Mesothelial cell of epicardium (in vitro differentiated cells): ENCODE measurements around the gene C1orf50. TPM values are rescaled to one million over a fixed set of nuclear protein-coding genes. Genes with fewer than 3 reads are reported as not detected.

ENCODE experiments used
- DNase-seq, 2 experiments: peaks; one replicate each; pipeline ENCODE4 v3.0.0; 2021; ENCODE audit warnings: low spot score in 2 of 2; ENCODE audit not compliant: unreplicated experiment in 2 of 2
- H3K27ac Mint-ChIP-seq: 2 replicates; pipeline ENCODE4 v1.8.0; 2021; ENCODE audit warnings: mixed read lengths
- H3K27me3 Mint-ChIP-seq: 2 replicates; pipeline ENCODE4 v1.8.0; 2021; ENCODE audit warnings: low read depth, mixed read lengths
- H3K36me3 Mint-ChIP-seq: 2 replicates; pipeline ENCODE4 v1.8.0; 2021; ENCODE audit warnings: mixed read lengths
- H3K4me1 Mint-ChIP-seq: 2 replicates; pipeline ENCODE4 v1.8.0; 2021; ENCODE audit warnings: mixed read lengths
- H3K4me3 Mint-ChIP-seq: 2 replicates; pipeline ENCODE4 v1.8.0; 2021; ENCODE audit warnings: mild to moderate bottlenecking, moderate library complexity, mixed read lengths
- H3K9me3 Mint-ChIP-seq: 2 replicates; pipeline ENCODE4 v1.8.0; 2021; ENCODE audit warnings: mixed read lengths
- total RNA-seq: library from RNA; stranded (reverse); gene quantifications from 3 replicates; pipeline ENCODE4 v1.2.1, GENCODE V29; 2021
- TF ChIP-seq, protein P1 (sequence below): fragments of 200-600 bp; sonication (generic); IDR thresholded peaks from one replicate; pipeline ENCODE4 v1.5.0; 2021; ENCODE audit warnings: antibody characterized with exemption; ENCODE audit not compliant: unreplicated experiment

Gene C1orf50
- total RNA-seq, 1 donor from 2014 or later, result 10.4 TPM

DNA sequence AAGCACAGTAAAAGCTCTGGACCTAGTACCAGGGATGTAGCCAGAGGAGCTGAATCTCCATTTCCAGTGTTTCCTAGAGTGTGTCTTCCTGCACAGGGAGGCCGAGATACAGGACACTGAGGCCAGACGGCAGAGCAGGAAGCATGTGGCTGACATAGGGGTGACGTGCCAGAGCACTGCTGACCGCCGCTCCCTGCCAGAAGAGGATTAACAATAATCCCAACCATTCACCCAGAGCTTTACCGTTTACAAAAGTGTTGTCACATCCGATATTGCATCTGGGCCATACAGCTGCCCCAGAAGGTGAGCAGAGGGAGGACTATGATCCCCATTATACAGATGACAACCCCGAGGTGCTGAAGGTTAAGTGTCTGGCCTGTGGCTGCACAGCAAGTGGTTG lies 21.2 kb upstream of the C1orf50 start:
- peaks cover 17% of the 10 kb centered on the region for H3K4me1 Mint-ChIP-seq
- TF ChIP-seq, protein P1, sequence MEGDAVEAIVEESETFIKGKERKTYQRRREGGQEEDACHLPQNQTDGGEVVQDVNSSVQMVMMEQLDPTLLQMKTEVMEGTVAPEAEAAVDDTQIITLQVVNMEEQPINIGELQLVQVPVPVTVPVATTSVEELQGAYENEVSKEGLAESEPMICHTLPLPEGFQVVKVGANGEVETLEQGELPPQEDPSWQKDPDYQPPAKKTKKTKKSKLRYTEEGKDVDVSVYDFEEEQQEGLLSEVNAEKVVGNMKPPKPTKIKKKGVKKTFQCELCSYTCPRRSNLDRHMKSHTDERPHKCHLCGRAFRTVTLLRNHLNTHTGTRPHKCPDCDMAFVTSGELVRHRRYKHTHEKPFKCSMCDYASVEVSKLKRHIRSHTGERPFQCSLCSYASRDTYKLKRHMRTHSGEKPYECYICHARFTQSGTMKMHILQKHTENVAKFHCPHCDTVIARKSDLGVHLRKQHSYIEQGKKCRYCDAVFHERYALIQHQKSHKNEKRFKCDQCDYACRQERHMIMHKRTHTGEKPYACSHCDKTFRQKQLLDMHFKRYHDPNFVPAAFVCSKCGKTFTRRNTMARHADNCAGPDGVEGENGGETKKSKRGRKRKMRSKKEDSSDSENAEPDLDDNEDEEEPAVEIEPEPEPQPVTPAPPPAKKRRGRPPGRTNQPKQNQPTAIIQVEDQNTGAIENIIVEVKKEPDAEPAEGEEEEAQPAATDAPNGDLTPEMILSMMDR, result no peak
- peaks cover 37% of the 10 kb centered on the region for H3K36me3 Mint-ChIP-seq

DNA sequence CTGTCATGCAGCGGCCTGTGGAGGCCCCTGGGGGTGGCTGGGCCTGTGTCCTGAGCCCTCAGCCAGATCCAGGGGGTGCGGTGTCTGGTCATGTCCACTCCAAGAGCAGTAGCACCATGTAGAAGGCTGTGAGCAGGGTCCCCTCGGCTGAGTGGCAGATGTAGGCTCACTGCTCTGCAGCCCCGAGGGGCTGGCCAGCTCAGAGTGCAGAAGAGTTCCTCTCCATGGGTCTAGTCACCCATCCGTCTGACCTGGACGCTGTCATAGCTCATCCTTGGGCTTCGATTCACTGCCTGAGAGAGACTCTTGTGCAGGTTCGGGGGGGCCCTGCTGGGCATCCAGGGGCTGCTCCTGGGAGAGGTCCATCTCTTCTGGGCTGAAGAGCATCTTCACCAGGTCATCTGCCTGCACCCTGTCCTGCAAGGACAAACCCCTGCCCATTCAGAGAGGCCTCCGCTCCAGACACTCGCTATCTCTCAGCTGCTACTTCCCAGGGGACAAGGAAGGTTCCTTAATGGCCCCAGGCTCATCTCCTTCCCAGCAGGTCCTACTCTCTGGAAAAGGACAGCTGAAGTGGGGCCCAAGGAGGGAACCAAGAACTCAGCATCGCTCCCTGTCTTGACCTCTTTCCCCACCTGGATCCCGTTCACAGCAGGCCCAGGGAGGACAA lies 20.5 kb upstream of the C1orf50 start:
- Mint-ChIP-seq H3K27me3 (no peaks in the 10 kb centered on the region), H3K9me3 (peaks cover 7% of the 10 kb centered on the region), H3K4me1 (peaks cover 15% of the 10 kb centered on the region), H3K27ac (no peak overlapping the region), H3K4me3 (no peak overlapping the region), H3K36me3 (peaks cover 38% of the 10 kb centered on the region)
- TF ChIP-seq, protein P1, result no peak
- no peak for DNase-seq

More for the DNA sequence above, 21.2 kb upstream of the C1orf50 start:
- no peak for DNase-seq
- Mint-ChIP-seq H3K9me3 (peaks cover 5% of the 10 kb centered on the region), H3K4me3 (no peak overlapping the region), H3K27ac (no peak overlapping the region), H3K27me3 (no peaks in the 10 kb centered on the region)

DNA sequence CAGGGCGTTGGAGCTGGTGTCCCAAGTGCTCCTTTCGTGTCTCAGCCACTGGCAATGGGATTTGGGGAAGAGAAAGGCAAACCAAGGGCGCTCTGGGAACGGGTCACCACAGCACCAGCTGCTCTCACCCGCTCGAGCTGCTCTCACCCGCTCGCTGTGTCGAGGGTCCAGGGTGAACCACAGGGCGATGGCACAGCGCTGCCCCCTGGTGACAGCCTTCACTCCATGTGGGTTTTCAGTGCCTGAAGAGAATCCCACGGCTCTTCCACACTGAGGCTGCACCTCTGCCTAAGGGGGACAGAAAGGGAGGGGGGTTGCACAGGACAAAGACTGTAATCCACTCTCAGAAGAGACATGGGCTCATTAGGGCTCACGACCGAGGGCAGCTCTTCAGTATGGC lies 19.9 kb upstream of the C1orf50 start:
- no peak overlapping the region for H3K4me3 Mint-ChIP-seq
- H3K27ac Mint-ChIP-seq, result no peak overlapping the region
- DNase-seq, result peak in 1 of 2 experiments; percentile 64
- H3K9me3 Mint-ChIP-seq, result peaks cover 12% of the 10 kb centered on the region
- TF ChIP-seq, protein P1, result peak; percentile 44
- H3K4me1 Mint-ChIP-seq, result peaks cover 15% of the 10 kb centered on the region
- H3K36me3 Mint-ChIP-seq, result peaks cover 44% of the 10 kb centered on the region
- no peaks in the 10 kb centered on the region for H3K27me3 Mint-ChIP-seq

DNA sequence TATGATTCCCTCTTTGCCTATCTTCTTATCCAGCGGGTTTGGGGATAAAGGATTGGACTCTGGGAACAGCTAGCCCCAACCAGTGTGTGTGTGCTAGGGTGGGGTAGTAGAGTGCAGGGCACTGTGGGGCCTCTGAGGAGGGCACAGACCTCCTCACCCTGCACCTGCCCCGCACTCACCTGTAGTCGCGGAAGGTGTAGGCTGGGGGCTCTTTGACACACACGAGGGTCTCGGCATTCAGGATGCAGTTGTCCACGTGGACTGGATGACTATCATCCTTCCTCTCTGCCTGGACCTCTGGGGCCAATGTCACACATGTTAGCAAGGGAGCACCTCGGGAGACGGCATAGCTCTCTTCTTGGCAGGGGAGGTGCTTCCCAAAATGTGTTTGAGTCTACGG lies 19.0 kb upstream of the C1orf50 start:
- H3K36me3 Mint-ChIP-seq, result peaks cover 53% of the 10 kb centered on the region
- H3K4me3 Mint-ChIP-seq, result no peak overlapping the region

GRCh38 chr1:42748461-42749410 lies 18.3 kb upstream of the C1orf50 start:
- DNase-seq, result no peak
- H3K4me1 Mint-ChIP-seq, result peaks cover under 1% of the 10 kb centered on the region
- H3K9me3 Mint-ChIP-seq, result peaks cover 14% of the 10 kb centered on the region
- no peak overlapping the region for H3K4me3 Mint-ChIP-seq
- H3K27me3 Mint-ChIP-seq, result no peaks in the 10 kb centered on the region
- TF ChIP-seq, protein P1, result no peak
- peaks cover 57% of the 10 kb centered on the region for H3K36me3 Mint-ChIP-seq
- H3K27ac Mint-ChIP-seq, result no peak overlapping the region

More for the DNA sequence above, 19.0 kb upstream of the C1orf50 start:
- H3K4me1 Mint-ChIP-seq, result peaks cover 8% of the 10 kb centered on the region
- TF ChIP-seq, protein P1, result no peak
- no peaks in the 10 kb centered on the region for H3K27me3 Mint-ChIP-seq
- no peak for DNase-seq
- peaks cover 14% of the 10 kb centered on the region for H3K9me3 Mint-ChIP-seq
- no peak overlapping the region for H3K27ac Mint-ChIP-seq
